NT2/D1 (cell line): ENCODE results near the gene SPRTN.

Source experiments
- SUZ12 ChIP-seq: IDR thresholded peaks from 2 replicates; pipeline ENCODE4 v1.6.1; 2011; ENCODE audit not compliant: insufficient read length, insufficient read depth; ENCODE audit errors: extremely low read depth
- ZNF274 ChIP-seq: IDR thresholded peaks from 2 replicates; pipeline ENCODE4 v1.6.1; 2011; ENCODE audit warnings: mild to moderate bottlenecking, low read depth, low read length

DNA sequence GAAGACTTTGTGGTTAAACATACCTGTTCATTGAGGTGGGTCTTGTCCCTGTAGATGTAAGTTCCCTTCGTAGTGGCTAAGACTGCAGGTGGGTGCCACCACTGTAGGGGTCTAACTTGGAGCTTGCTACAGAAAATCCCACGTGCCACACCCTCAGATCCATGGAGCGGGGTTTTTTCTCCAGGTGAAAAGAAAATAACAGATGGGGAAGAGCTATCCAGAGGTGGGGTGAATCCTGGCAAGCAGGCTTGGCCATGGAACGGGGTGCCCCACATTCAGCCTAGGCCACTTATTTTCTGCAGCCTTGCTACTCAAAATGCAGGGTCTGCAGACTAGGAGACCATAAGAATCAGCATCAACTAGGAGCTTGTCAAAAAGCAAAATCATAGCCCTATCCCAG lies 24.4 kb upstream of the SPRTN start:
- TF ChIP-seq ZNF274 (no peak), SUZ12 (no peak)
